ENCODE measurements around the gene GRIPAP1. TPM values are rescaled to one million over a fixed set of nuclear protein-coding genes. Genes with fewer than 3 reads are reported as not detected.

GRIPAP1 gene
- total RNA-seq, 1 experiment from 2014 or later, result 51.0 TPM

DNA sequence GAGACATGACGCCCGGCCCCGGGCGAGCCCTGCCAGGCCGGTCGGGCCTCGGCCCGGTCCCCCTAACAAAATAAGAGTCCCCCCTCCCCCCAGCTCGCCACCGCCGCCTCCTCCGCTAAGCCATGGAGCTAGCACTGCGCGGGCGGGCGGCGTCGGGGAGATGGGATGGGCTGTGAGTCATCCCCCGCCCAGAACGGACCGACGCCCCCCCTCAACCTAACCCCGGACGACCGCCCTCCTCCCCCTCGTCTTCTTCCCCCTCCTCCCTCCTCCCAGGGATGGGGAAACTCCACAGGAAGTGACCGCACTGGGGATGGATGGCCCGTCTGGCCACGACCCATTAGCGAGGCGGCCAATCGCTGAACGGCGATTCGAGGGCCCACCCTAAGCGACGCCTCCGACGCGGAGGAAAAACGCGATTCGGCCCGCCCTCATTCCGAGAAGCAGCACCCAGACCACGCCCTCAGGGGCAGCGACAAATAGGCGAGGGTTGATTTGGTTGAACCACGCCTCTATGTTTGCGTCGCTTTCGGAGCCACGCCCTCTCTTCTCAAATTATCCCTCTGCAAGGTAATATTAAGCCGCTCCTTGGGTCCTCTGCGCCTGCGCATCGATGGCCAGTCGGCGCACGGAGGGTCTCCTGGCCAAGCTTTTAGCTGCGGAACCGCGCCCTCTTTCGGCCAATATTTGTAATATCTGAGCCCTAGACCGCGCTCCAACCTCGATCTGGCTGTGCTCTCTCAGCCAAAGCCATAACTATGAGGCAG, 41.3 kb upstream of the GRIPAP1 start, which contains the start of gene TFE3:
TFE3 (minus strand) TSS at position 138 of the 767 bp plus-strand sequence; CDS start at position 7, 131 bp downstream.
- BruUV-seq (replicated peaks), result no TSS peak
- CTCF ChIA-PET, result interaction anchor here (0.6 kb wide), 1 partner anchor 133 kb away, joined by 3 read pairs; no protein-coding TSS in a partner anchor
- intact Hi-C loops (cut with micrococcal nuclease; ENCODE audit: unreplicated experiment), result loop anchor here (10.0 kb wide), 1 partner anchor 69 kb away; the partner anchor contains the start of gene KCND1
- peak; percentile 96 for DNase-seq (ENCODE audit: low read depth, low spot score)
- peak; percentile 25 for TF ChIP-seq POLR2AphosphoS5 (IDR thresholded peaks at IDR 0.05; ENCODE audit: low read depth, low read length)
- TF ChIP-seq SIN3A (IDR thresholded peaks at IDR 0.05; ENCODE audit: borderline replicate concordance, insufficient read depth, low read depth, low read length), result peak; percentile 53; the same call in 1 of the 2 replicates
- TF ChIP-seq, protein P1, sequence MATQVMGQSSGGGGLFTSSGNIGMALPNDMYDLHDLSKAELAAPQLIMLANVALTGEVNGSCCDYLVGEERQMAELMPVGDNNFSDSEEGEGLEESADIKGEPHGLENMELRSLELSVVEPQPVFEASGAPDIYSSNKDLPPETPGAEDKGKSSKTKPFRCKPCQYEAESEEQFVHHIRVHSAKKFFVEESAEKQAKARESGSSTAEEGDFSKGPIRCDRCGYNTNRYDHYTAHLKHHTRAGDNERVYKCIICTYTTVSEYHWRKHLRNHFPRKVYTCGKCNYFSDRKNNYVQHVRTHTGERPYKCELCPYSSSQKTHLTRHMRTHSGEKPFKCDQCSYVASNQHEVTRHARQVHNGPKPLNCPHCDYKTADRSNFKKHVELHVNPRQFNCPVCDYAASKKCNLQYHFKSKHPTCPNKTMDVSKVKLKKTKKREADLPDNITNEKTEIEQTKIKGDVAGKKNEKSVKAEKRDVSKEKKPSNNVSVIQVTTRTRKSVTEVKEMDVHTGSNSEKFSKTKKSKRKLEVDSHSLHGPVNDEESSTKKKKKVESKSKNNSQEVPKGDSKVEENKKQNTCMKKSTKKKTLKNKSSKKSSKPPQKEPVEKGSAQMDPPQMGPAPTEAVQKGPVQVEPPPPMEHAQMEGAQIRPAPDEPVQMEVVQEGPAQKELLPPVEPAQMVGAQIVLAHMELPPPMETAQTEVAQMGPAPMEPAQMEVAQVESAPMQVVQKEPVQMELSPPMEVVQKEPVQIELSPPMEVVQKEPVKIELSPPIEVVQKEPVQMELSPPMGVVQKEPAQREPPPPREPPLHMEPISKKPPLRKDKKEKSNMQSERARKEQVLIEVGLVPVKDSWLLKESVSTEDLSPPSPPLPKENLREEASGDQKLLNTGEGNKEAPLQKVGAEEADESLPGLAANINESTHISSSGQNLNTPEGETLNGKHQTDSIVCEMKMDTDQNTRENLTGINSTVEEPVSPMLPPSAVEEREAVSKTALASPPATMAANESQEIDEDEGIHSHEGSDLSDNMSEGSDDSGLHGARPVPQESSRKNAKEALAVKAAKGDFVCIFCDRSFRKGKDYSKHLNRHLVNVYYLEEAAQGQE (IDR thresholded peaks at IDR 0.05; ENCODE audit: insufficient read depth in 1 of 2, low read depth in 2 of 2, low read length in 1 of 2), result no peak
- TF ChIP-seq, protein P2, sequence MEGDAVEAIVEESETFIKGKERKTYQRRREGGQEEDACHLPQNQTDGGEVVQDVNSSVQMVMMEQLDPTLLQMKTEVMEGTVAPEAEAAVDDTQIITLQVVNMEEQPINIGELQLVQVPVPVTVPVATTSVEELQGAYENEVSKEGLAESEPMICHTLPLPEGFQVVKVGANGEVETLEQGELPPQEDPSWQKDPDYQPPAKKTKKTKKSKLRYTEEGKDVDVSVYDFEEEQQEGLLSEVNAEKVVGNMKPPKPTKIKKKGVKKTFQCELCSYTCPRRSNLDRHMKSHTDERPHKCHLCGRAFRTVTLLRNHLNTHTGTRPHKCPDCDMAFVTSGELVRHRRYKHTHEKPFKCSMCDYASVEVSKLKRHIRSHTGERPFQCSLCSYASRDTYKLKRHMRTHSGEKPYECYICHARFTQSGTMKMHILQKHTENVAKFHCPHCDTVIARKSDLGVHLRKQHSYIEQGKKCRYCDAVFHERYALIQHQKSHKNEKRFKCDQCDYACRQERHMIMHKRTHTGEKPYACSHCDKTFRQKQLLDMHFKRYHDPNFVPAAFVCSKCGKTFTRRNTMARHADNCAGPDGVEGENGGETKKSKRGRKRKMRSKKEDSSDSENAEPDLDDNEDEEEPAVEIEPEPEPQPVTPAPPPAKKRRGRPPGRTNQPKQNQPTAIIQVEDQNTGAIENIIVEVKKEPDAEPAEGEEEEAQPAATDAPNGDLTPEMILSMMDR (IDR thresholded peaks at IDR 0.05), result peak; percentile 84
- no peak for TF ChIP-seq TCF7L2 (IDR thresholded peaks at IDR 0.05; ENCODE audit: low read depth, low read length)
- Histone ChIP-seq H3K27me3 (ENCODE audit: control insufficient read depth, insufficient read depth, low read length) (no peaks in the 10 kb centered on the region), H3K27ac (ENCODE audit: low read length) (peak within 1 kb of the TSS; percentile 91), H3K9me3 (ENCODE audit: control insufficient read depth, insufficient read depth, low read depth, low read length) (no peaks in the 10 kb centered on the region), H3K36me3 (ENCODE audit: control insufficient read depth, insufficient read depth, low read length) (no peaks in the 10 kb centered on the region; the same call in 1 of the 2 replicates), H3K4me1 (ENCODE audit: control insufficient read depth, insufficient read depth, low read length) (peaks cover 18% of the 10 kb centered on the region), H3K4me3 (ENCODE audit: low read depth in 2 of 2, low read length in 2 of 2) (peak within 1 kb of the TSS; percentile 73 to 93)
- POLR2A ChIA-PET, result interaction anchor here (1.8 kb wide), 1 partner anchor 85 kb away, joined by 7 read pairs; no protein-coding TSS in a partner anchor
- ATAC-seq, result peak; percentile 95
- in situ Hi-C loops (cut with HindIII; ENCODE audit: low pct_unique_long_range_greater_than_20kb, low sequenced_read_pairs), result no loop called here

DNA sequence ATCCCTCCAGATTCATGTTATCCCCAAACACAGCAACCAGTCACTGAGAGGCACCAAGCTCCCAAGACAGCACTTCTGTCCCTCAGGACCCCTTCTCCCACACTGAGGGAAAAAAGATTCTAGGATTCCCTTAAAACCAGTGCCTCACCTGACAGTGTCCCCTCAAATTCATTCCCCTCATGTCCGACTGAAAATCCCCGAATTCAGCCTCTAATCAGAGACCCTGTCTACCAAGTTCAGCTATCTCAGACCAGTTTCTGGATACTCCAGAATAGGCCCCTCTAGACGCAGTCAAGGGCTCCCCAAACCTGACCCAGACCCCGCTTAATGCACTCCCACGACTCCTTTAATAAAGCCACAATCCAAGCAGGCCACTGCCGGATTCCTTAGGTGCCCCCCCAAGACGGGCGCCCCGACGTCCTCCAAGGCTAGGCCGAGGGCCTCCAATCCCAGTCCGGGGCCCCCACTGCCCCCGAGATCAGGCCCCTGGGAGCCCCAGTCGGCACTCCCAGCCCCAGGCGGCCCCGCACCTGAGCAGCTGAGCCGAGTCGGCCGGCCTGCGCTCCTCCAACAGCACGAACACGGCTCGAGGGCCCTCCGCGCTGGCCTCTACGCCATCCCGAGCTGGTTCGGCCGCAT, 40.6 kb upstream of the GRIPAP1 start:
- Histone ChIP-seq H3K27ac (ENCODE audit: low read length) (peak overlapping the region; percentile 91), H3K36me3 (ENCODE audit: control insufficient read depth, insufficient read depth, low read length) (no peaks in the 10 kb centered on the region; the same call in 1 of the 2 replicates), H3K27me3 (ENCODE audit: control insufficient read depth, insufficient read depth, low read length) (no peaks in the 10 kb centered on the region), H3K4me3 (ENCODE audit: low read depth in 2 of 2, low read length in 2 of 2) (peak overlapping the region; percentile 73 to 93), H3K4me1 (ENCODE audit: control insufficient read depth, insufficient read depth, low read length) (peaks cover 18% of the 10 kb centered on the region), H3K9me3 (ENCODE audit: control insufficient read depth, insufficient read depth, low read depth, low read length) (no peaks in the 10 kb centered on the region)
- CTCF ChIA-PET, result interaction anchor here (0.7 kb wide), 1 partner anchor 38 kb away, joined by 3 read pairs; no protein-coding TSS in a partner anchor
- POLR2A ChIA-PET, result interaction anchor here (1.8 kb wide), 1 partner anchor 84 kb away, joined by 7 read pairs; no protein-coding TSS in a partner anchor
- in situ Hi-C loops (cut with HindIII; ENCODE audit: low pct_unique_long_range_greater_than_20kb, low sequenced_read_pairs), result no loop called here
- TF ChIP-seq SIN3A (IDR thresholded peaks at IDR 0.05; ENCODE audit: borderline replicate concordance, insufficient read depth, low read depth, low read length) (no peak), POLR2AphosphoS5 (IDR thresholded peaks at IDR 0.05; ENCODE audit: low read depth, low read length) (no peak), TCF7L2 (IDR thresholded peaks at IDR 0.05; ENCODE audit: low read depth, low read length) (no peak)
- TF ChIP-seq, protein P1 (IDR thresholded peaks at IDR 0.05; ENCODE audit: insufficient read depth in 1 of 2, low read depth in 2 of 2, low read length in 1 of 2), result no peak
- TF ChIP-seq, protein P2 (IDR thresholded peaks at IDR 0.05), result no peak
- BruUV-seq (replicated peaks), result no TSS peak
- intact Hi-C loops (cut with micrococcal nuclease; ENCODE audit: unreplicated experiment), result loop anchor here (10.0 kb wide), 1 partner anchor 68 kb away; the partner anchor contains the start of gene KCND1
- ATAC-seq (peak; percentile 1; the same call in 1 of the 2 replicates), DNase-seq (ENCODE audit: low read depth, low spot score) (no peak)
